Activated gamma-delta T cell treated with anti-CD3 and anti-CD28 coated beads, Interleukin-2, amount 50 U/mL, for 16 hours (primary cell): ENCODE data around the gene ACSS2.

ENCODE experiments used
- DNase-seq: peaks from one replicate; pipeline ENCODE4 v3.0.0-alpha.2; 2020; ENCODE audit warnings: low read depth

Gene ACSS2

GRCh38 chr20:34915749-34916455 is 39.5 kb downstream of the ACSS2 start:
- DNase-seq: no peak

GRCh38 chr20:34916774-34917354 is 40.5 kb downstream of the ACSS2 start:
- no peak for DNase-seq

GRCh38 chr20:34920055-34920454 is 43.6 kb downstream of the ACSS2 start:
- DNase-seq: no peak

GRCh38 chr20:34921436-34921835 is 45.0 kb downstream of the ACSS2 start:
- DNase-seq: no peak

- DNase-seq: no peak
Measured at GRCh38 chr20:34922654-34923381, 46.4 kb downstream of the ACSS2 start.

- DNase-seq: no peak
Measured at GRCh38 chr20:34923414-34923813, 47.0 kb downstream of the ACSS2 start.

- DNase-seq: no peak
Measured at GRCh38 chr20:34925341-34925740, 48.9 kb downstream of the ACSS2 start.

- DNase-seq: no peak
Measured at GRCh38 chr20:34925981-34926380, 49.6 kb downstream of the ACSS2 start.

GRCh38 chr20:34926581-34926980 is 50.2 kb downstream of the ACSS2 start:
- no peak for DNase-seq

GRCh38 chr20:34927736-34928135 is 51.3 kb downstream of the ACSS2 start:
- DNase-seq: no peak

- DNase-seq: no peak
Measured at GRCh38 chr20:34928411-34928810, 52.0 kb downstream of the ACSS2 start.

GRCh38 chr20:34931771-34932170 is 55.4 kb downstream of the ACSS2 start:
- DNase-seq: no peak

- DNase-seq: no peak
Measured at GRCh38 chr20:34938466-34939163, 62.2 kb downstream of the ACSS2 start.

- DNase-seq: no peak
Measured at GRCh38 chr20:34940081-34940481, 63.7 kb downstream of the ACSS2 start.

- DNase-seq: no peak
Measured at GRCh38 chr20:34941226-34941625, 64.8 kb downstream of the ACSS2 start.

GRCh38 chr20:34942301-34942700 is 65.9 kb downstream of the ACSS2 start:
- DNase-seq: no peak

- DNase-seq: no peak
Measured at GRCh38 chr20:34943808-34944567, 67.6 kb downstream of the ACSS2 start.

GRCh38 chr20:34945315-34946077 is 69.1 kb downstream of the ACSS2 start:
- no peak for DNase-seq

- no peak for DNase-seq
Measured at GRCh38 chr20:34946661-34947060, 70.2 kb downstream of the ACSS2 start.

GRCh38 chr20:34947336-34947735 is 70.9 kb downstream of the ACSS2 start:
- no peak for DNase-seq

GRCh38 chr20:34948030-34948429 is 71.6 kb downstream of the ACSS2 start:
- DNase-seq: no peak
